SH-SY5Y (cell line): ENCODE measurements around the gene TMCO4.

Experiments used
- GATA2 ChIP-seq: IDR thresholded peaks from 2 replicates; pipeline ENCODE4 v1.6.1; 2011; ENCODE audit warnings: mild to moderate bottlenecking, low read depth, low read length
- GATA3 ChIP-seq: IDR thresholded peaks from 2 replicates; pipeline ENCODE4 v1.6.1; 2011; ENCODE audit warnings: low read depth, mild to moderate bottlenecking, low read length, moderate library complexity

TMCO4 gene

DNA sequence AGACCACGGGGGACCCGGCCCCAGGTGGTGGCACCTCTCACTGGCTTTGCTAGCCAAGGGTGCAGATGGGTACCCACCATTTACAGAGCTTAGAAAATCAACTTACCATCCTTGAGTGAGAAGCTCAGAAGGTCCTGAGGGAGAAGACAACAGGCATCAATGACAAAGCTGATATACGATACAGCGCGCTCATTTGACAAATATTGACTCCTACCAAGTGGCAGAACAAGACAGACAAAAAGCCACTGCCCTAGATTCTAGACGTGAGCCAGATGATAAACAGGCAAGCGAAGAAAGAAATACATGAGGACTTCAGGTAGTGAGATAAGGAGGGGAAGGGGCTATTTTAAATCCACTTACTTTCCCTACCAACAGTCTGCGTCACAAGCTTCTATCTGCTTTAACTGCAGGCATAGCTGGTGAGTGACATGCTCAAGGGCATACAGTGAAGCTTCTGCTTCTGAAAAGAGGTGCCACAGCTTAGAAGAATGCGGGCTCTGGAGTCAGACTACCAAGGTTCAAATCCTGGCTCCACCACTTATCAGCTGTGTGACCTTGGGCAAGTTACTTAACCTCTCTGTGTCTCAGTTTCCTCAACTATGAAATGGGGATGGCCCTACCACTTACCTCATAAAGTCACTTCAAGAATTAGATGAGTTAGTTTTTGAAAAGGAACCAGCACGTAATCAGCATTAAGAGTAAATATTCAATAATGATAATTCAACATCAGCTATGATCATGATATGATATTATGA lies 29.1 kb downstream of the TMCO4 start:
- TF ChIP-seq GATA3 (no peak), GATA2 (no peak)

DNA sequence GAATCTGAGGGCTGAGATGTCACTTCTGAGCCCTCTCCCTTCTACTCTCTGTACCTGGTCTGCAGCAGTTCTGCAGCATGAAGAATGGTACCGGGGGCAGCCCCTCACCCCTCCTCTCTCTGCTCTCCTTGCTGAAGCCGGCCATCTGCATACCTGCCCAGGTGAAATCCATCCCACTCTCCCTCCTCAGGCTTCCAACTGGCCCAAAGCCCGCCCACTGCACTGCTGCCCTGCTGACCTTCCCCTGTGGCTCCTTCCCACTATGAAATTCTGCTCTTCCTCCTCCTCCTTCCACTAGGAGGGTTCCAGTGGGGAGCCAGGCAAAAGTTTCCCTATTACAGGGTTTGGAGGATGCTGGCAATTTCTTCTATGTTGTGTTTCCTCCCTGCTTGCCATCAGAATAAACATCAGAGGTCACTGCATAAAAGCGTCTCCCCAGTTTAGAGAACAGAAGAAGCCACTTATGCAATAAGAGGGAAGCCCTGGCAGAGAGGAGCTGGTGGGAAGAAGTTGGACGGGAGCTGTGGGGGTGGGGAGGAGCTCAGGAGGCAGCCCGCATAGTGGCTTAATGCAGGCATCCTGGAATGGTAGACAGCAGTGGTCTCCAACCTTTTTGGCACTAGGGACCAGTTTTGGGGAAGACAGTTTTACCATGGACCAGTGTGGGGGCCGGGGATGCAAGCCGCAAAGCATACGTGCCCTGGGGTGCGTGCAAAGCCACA lies 30.3 kb downstream of the TMCO4 start:
- TF ChIP-seq GATA3 (no peak), GATA2 (no peak)

DNA sequence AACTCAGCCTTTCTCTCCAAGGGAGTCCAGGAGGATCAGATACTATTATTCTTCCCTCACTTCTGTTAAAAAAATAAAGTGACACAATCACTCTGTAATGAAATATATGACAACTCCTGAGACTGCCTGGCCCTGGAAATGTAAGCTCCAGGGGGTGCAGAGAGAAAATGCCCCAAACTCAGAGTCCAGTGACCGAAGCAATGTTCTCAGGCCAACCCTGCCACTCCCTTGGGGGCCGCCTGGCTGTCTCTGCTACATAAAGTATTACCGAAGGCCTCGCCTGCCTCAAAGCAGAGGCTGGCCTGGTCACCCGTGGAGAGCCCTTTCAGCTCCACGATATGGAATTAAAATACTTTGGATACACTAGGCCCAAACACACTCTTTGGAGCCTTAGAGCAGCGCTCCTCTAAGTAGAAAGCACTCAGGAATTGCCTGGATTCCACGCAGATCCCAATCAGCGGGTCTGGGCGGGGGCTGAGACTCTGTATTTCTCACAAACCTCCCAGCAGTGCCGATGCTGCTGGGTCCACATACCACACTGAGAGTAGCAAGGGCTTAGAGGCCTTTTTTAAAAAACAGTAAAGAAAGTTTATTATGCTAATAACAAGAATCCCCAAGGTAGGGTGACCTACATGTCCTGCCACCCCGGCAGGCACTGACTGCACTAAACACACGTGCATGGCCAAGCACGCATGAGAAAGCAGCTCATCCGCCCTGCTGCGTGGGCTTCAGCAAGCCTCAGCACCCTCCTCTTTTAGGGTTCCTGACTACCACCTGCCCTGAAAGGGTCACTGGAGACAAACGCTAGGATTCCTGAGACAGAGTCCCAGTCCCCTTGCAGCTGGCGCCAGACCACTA lies 31.1 kb downstream of the TMCO4 start:
- TF ChIP-seq GATA3 (no peak), GATA2 (no peak)

DNA sequence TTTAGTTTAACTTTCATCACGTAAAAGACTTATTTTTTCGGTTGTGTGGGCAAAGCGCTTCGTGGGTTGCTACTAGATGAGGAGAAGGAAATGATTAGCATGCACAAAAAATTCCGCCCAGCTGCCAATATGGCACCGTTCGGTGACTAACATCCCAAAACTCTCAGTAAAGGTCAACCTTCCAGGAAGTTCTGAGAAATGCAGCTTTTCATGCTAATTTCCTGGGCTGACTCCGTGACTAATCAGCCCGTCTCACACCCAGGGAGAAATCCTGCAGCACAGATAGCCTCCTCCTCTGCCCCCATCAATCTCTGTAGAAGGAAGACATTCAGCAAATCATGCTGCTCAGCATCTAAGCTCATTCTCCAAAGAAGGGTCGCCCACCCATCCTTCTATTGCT lies 34.1 kb downstream of the TMCO4 start:
- TF ChIP-seq GATA3 (no peak), GATA2 (no peak)

DNA sequence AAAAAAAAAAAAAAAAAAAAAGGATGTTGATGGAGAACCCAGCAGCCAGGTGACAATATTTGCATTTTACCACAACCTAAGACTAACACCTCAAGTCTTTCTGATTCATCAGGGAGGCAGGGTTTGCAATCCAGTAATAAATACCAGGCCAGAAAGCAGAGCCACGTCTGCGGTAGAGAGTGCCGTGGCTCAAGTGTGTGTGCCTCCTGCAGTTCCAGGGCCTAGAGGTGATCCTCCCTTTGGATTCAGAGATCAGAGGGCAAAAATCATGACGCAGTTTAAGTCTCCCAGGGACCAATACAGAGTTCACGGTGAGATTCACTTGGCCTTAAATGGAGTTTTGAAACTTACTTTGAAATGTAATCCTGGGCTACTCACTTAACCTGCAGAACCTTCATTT lies 34.9 kb downstream of the TMCO4 start:
- TF ChIP-seq GATA3, result no peak
- TF ChIP-seq GATA2, result no peak

DNA sequence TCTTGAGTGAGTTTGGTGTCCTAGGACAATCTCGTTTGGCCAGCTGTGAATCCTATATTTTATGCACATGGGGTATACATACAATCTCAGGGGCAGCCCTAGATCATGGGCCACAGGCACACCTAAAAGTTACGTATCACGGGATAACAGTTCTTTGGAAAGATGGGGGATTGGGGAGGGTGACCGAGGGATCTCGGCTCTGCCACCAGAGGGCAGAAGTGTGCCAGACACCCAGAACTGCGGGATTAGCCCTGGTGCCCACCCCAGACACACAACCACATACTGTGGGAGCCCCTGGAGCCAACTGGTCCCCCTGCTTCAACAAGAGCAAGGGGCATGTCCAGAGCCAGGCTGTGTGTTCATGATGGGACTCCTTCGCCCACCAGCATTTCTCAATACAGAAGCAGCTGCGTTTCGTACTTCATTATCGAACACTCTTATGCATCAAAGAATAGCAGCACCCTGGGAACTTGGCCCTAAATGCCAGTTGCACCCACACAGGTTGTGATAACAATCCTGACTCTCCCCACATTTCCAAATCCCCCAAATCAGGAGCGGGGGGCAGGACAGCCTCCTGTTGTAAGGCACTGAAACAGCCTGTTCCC lies 37.4 kb downstream of the TMCO4 start:
- TF ChIP-seq GATA3 (no peak), GATA2 (no peak)

DNA sequence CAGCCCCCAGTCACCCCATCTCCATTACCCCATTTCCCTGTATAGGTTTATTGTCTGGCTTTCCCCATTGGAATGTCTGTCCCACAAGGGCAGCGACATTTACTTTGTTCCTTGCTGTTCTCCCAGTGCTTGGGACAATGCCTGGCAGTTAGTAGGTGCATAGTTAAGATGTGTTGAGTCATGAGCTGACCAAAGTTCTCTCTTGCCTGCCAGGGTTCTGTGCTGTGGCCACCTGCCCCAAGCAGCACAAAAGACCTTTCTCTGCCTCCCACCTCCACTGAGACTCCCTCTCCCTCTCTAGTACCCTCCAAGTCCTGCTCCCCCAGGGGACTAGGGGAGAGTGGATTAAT lies 40.0 kb downstream of the TMCO4 start:
- TF ChIP-seq GATA3 (no peak), GATA2 (no peak)

DNA sequence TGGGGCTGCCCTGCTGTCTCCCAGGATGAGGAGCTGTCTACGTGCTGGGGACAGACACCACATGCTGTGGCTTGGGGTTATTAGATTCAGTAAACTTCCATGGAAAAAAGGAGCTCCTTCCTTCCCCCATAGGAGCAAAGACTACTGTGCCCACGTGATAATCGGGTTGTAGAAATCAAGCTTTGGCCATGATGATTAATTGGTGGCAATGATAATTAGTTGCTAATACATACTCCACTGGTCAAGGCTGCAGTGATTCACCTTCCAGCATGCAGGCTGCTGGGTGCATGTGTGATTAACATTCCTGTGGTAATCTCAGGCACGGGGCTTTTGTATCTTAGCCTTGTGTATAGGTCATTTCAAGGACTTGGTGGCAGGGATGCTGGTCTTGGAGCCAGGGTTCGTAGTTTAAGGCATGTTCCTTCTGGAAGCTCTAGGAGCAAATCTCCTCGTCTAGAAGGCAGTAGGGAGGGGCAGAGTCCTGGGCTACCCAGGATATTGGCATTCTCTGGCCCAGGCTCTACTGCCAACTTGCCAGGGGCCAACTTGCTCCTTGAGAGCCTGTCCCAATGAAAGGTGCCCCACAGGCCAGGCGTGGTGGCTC lies 41.4 kb downstream of the TMCO4 start:
- TF ChIP-seq GATA3 (no peak), GATA2 (no peak)

DNA sequence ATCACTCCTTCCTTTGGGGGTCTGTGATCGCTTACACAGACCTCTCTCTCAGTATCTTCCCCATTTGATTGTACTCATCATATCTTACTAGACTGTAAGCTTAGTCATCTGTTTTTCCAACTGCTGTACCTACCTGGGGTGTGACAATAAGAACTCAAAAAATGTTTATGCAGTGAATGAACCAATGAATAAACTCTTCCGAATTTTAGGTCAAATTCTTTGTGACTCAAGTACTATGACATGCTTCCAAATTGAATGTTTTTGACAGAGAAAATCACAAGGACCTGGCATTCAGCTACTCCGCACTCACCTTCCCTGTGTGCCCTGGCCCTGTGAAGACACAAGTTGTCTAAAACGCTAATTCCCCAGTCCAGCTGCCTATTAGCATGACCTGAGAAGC lies 42.1 kb downstream of the TMCO4 start:
- TF ChIP-seq GATA3, result no peak

DNA sequence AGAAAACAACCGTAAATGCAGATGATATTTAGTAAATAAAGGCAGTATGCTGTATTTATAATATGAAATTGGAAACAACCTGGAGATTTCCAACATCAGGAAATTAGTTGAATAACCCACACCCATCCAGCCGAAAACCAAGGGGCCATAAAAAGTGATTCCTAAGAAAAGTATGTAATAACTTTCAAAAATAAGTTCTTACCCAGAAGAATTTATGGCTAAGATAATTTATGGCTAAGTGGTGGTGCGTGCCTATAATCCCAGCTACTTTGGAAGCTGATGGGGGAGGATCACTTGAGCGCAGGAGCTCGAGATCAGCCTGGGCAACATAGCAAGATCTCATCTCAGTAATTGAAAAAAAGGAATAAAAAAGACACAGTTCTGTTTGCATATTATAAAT lies 43.2 kb downstream of the TMCO4 start:
- TF ChIP-seq GATA2 (no peak), GATA3 (no peak)

DNA sequence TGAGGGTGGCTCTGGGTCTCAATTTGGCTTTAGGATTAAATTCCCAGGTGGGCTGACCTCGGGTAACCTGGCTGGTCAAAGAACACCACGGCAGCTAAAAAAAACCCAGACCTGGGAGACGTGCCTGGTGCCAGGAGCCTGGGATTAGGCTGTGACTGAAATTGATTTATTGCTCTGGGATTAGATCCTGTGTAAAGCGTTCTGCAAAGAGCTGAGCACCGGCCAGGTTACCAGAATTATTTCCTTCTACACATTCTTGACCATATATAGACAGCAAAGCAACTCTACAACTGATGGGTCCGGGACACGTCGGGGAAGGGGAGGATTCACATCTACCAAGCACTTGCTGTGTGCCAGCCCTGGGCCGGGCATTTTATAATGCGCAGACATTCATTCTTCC lies 45.2 kb downstream of the TMCO4 start:
- TF ChIP-seq GATA3 (no peak), GATA2 (no peak)

DNA sequence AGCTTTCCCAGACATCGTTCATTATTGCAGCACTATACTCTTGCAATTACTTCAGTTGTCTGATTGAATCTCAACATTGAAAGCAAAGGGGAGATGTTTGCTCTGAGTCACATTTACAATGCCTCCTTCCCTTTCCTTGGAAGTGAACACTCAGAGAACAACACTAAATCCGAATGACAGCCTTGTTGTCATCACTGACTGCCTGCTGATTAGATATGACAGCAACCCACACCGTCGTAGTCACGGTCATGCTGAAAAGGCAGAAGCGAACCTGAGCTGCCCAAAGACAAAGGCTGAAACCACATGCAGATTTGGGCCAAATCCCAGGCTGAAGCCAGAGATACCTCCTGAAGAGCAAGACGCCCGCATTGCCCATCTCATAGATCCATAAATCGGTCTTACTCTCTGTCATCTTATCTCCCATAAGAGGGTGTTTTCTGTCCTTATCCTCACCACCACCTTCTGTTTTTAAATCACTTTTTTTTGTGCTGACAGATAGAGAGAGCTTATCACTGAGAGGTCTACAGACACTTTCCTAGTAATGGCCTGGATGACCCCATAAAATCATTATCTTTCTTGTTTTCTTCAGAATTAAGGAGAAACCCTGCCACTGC lies 47.5 kb downstream of the TMCO4 start:
- TF ChIP-seq GATA2 (no peak), GATA3 (no peak)

DNA sequence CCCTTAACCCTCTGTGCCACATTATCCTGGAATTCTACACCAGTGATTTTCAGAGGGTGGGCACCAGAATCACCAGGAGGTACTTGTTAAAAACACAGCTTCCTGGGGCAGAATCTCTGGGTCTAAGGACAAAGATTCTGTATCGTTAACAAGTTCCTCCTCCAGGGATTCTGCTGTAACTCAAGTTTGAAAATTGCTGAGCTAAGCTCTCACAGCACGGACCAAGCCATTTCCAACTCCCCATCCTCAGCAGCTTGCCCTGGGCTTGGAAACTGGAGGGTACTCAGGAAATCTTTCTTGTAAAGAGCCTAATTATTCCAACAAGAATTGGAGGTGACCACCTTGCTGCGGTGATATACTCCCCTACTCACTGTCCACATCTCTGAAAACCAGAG lies 48.8 kb downstream of the TMCO4 start:
- TF ChIP-seq GATA3 (no peak), GATA2 (no peak)
